HG02852 (cell line): Measurements from ENCODE around the gene ERFL.
"Not testable (repeated sequence)": the region's sequence is repeated elsewhere in the genome, so short reads cannot be mapped to it uniquely, and the experiment has no call there.

Experiments used
- ATAC-seq: cut with Tn5 transposase; IDR thresholded peaks from one replicate; pipeline ENCODE4 v1.9.1; 2021; ENCODE audit warnings: mild to moderate bottlenecking, moderate library complexity; ENCODE audit not compliant: unreplicated experiment

Gene ERFL

GRCh38 chr19:41944336-41944735 is 16.1 kb upstream of the ERFL start:
- no peak for ATAC-seq

GRCh38 chr19:41941410-41942202 is 13.4 kb upstream of the ERFL start:
- ATAC-seq = no peak

GRCh38 chr19:41940731-41941409 is 12.6 kb upstream of the ERFL start:
- no peak for ATAC-seq

GRCh38 chr19:41939861-41940730 is 11.8 kb upstream of the ERFL start:
- no peak for ATAC-seq

GRCh38 chr19:41939209-41939608 is 11.0 kb upstream of the ERFL start:
- ATAC-seq = not testable (repeated sequence)

GRCh38 chr19:41937525-41938468 is 9.5 kb upstream of the ERFL start:
- ATAC-seq = no peak

GRCh38 chr19:41936961-41937360 is 8.7 kb upstream of the ERFL start:
- ATAC-seq = no peak

GRCh38 chr19:41936416-41936850 is 8.2 kb upstream of the ERFL start:
- ATAC-seq = no peak

GRCh38 chr19:41935760-41936415 is 7.6 kb upstream of the ERFL start:
- no peak for ATAC-seq

GRCh38 chr19:41934849-41935374 is 6.7 kb upstream of the ERFL start:
- no peak for ATAC-seq

- no peak for ATAC-seq
These were observed 5.6 kb upstream of the ERFL start for GRCh38 chr19:41933693-41934426.

GRCh38 chr19:41932720-41933332 is 4.6 kb upstream of the ERFL start:
- no peak for ATAC-seq

GRCh38 chr19:41932259-41932719 is 4.0 kb upstream of the ERFL start:
- ATAC-seq = no peak

- no peak for ATAC-seq
These were observed 2.8 kb upstream of the ERFL start for GRCh38 chr19:41930926-41931592.

- no peak for ATAC-seq
These were observed 2.1 kb upstream of the ERFL start for GRCh38 chr19:41930322-41930722.

GRCh38 chr19:41929536-41930071 is 1.4 kb upstream of the ERFL start:
- ATAC-seq = no peak

GRCh38 chr19:41928754-41929535 is 696 bp upstream of the ERFL start:
- ATAC-seq = no peak
